NT2/D1 (cell line): ENCODE results near the gene PBXIP1.

ENCODE experiments used
- SUZ12 ChIP-seq: IDR thresholded peaks from 2 replicates; pipeline ENCODE4 v1.6.1; 2011; ENCODE audit not compliant: insufficient read length, insufficient read depth; ENCODE audit errors: extremely low read depth
- YY1 ChIP-seq: IDR thresholded peaks from 2 replicates; pipeline ENCODE4 v1.6.1; 2011; ENCODE audit not compliant: insufficient read length, insufficient read depth
- ZNF274 ChIP-seq: IDR thresholded peaks from 2 replicates; pipeline ENCODE4 v1.6.1; 2011; ENCODE audit warnings: mild to moderate bottlenecking, low read depth, low read length

- TF ChIP-seq ZNF274: no peak
- TF ChIP-seq SUZ12: no peak
- TF ChIP-seq YY1: no peak
These were observed 41.2 kb upstream of the PBXIP1 start for GRCh38 chr1:154996966-154997701.
